Umbilical cord (tissue), 1 donor: ENCODE data around the gene ZBTB39. TPM values are rescaled to one million over a fixed set of nuclear protein-coding genes. Genes with fewer than 3 reads are reported as not detected.

Source experiments
- total RNA-seq: library from RNA; depleted of rRNA; stranded (reverse); fragments of >200 nt; gene quantifications from one replicate; pipeline ENCODE4 v1.2.3, GENCODE V29; 2014; ENCODE audit warnings: low replicate concordance; ENCODE audit not compliant: insufficient read depth

Gene ZBTB39
- total RNA-seq, 1 donor from 2014 or later, result 6.7 TPM

Other genes starting within 250 kb of the ZBTB39 start
- gene HSD17B6, start 243.2 kb downstream of the ZBTB39 start, total RNA-seq, result 143 TPM
- gene SDR9C7, start 72.1 kb downstream of the ZBTB39 start, total RNA-seq, result not detected
- 0.96 TPM for gene RDH16, start 48.9 kb downstream of the ZBTB39 start, total RNA-seq
- 6.5 TPM for gene TAC3, start 10.0 kb upstream of the ZBTB39 start, total RNA-seq
- 5.8 TPM for gene MYO1A, start 43.6 kb upstream of the ZBTB39 start, total RNA-seq
- 7.5 TPM for gene NEMP1, start 72.2 kb upstream of the ZBTB39 start, total RNA-seq
- 27.9 TPM for gene NAB2, start 82.6 kb upstream of the ZBTB39 start, total RNA-seq
- gene STAT6, start 104.8 kb upstream of the ZBTB39 start, total RNA-seq, result 83.8 TPM
- gene LRP1, start 121.9 kb upstream of the ZBTB39 start, total RNA-seq, result 277 TPM
- 1.2 TPM for gene LRP1-AS, start 141.1 kb upstream of the ZBTB39 start, total RNA-seq
- not detected for gene NXPH4, start 210.2 kb upstream of the ZBTB39 start, total RNA-seq
- gene SHMT2, start 223.2 kb upstream of the ZBTB39 start, total RNA-seq, result 156 TPM
- gene STAC3, start 244.6 kb upstream of the ZBTB39 start, total RNA-seq, result not detected